Common myeloid progenitor, CD34-positive (primary cell): ENCODE data around the gene ALMS1.
"Not testable (repeated sequence)": the region's sequence is repeated elsewhere in the genome, so short reads cannot be mapped to it uniquely, and the experiment has no call there.

Source experiments
- CTCF ChIA-PET: fragments of 350-600 bp; sonication (Branson Sonifier 250); formaldehyde crosslinking; loops from one replicate; lab custom pipeline; 2021; ENCODE audit warnings: antibody characterized with exemption; lab: Charles Lee
- POLR2A ChIA-PET: fragments of 350-600 bp; sonication (Branson Sonifier 250); formaldehyde crosslinking; loops from one replicate; lab custom pipeline; 2021; ENCODE audit warnings: antibody characterized with exemption; lab: Charles Lee
- DNase-seq, 3 donors: peaks; one replicate each; pipeline versions ENCODE4 v3.0.0 to v3.0.0-alpha.2; 2013
- H3K27ac ChIP-seq, 2 experiments: 1 replicate in 1 of 2; 2 replicates in 1 of 2; pipeline ENCODE4 v1.7.0; 2013; ENCODE audit warnings: inconsistent platforms in 2 of 2, low read length in 2 of 2, mild to moderate bottlenecking in 2 of 2, low read depth in 1 of 2, moderate library complexity in 1 of 2; ENCODE audit not compliant: severe bottlenecking in 2 of 2, insufficient read depth in 1 of 2, poor library complexity in 1 of 2
- H3K27me3 ChIP-seq, 5 experiments: replicated peaks in 2 of 5; 1 replicate in 3 of 5; 2 replicates in 2 of 5; pipeline versions ENCODE4 v1.6.1 to v1.7.0; 2013; ENCODE audit warnings: low read length in 4 of 5, mild to moderate bottlenecking in 2 of 5, moderate library complexity in 2 of 5, inconsistent platforms in 1 of 5; ENCODE audit not compliant: insufficient read depth in 5 of 5, control insufficient read depth in 4 of 5
- H3K36me3 ChIP-seq, 4 experiments: 1 replicate in 2 of 4; 2 replicates in 2 of 4; pipeline versions ENCODE4 v1.6.1 to v1.7.0; 2013; ENCODE audit warnings: low read length in 3 of 4, control low read depth in 1 of 4, mild to moderate bottlenecking in 1 of 4; ENCODE audit not compliant: control insufficient read depth in 4 of 4, insufficient read depth in 4 of 4
- H3K4me1 ChIP-seq, 4 experiments: 1 replicate in 3 of 4; 2 replicates in 1 of 4; pipeline versions ENCODE4 v1.6.1 to v1.7.1; 2013; ENCODE audit warnings: low read length in 3 of 4, mild to moderate bottlenecking in 3 of 4, control low read depth in 1 of 4, inconsistent platforms in 1 of 4, moderate library complexity in 1 of 4; ENCODE audit not compliant: control insufficient read depth in 4 of 4, insufficient read depth in 4 of 4; ENCODE audit errors: control extremely low read depth in 1 of 4
- H3K4me3 ChIP-seq, 7 experiments: 1 replicate in 4 of 7; 2 replicates in 3 of 7; pipeline versions ENCODE4 v1.5.1 to v1.7.0; 2013; ENCODE audit warnings: mild to moderate bottlenecking in 7 of 7, low read length in 6 of 7, moderate library complexity in 6 of 7, inconsistent platforms in 2 of 7, low read depth in 2 of 7, control low read depth in 1 of 7; ENCODE audit not compliant: insufficient read depth in 4 of 7, control insufficient read depth in 1 of 7; ENCODE audit errors: extremely low read depth in 1 of 7
- H3K9me3 ChIP-seq, 5 experiments: 1 replicate in 4 of 5; 2 replicates in 1 of 5; pipeline versions ENCODE4 v1.6.1 to v1.7.1; 2013; ENCODE audit warnings: low read length in 4 of 5, mild to moderate bottlenecking in 2 of 5, inconsistent platforms in 1 of 5, low read depth in 1 of 5, moderate library complexity in 1 of 5; ENCODE audit not compliant: control insufficient read depth in 4 of 5, insufficient read depth in 2 of 5; ENCODE audit errors: control extremely low read depth in 1 of 5
- WGBS: methylation state at CpG from one replicate; pipeline ENCODE4 v1.1.5; 2013; ENCODE audit not compliant: insufficient coverage; 5-methylcytosine and 5-hydroxymethylcytosine counted together

The ALMS1 gene

GRCh38 chr2:73530773-73531172, 145.1 kb downstream of the ALMS1 start:
- CTCF ChIA-PET, DNase-seq, H3K27me3 ChIP-seq, H3K27ac ChIP-seq, H3K4me1 ChIP-seq, H3K4me3 ChIP-seq, POLR2A ChIA-PET: not testable (repeated sequence)
- Histone ChIP-seq H3K36me3 (peaks cover 0 to 70% (median 14%) of the 10 kb centered on the region in 4 experiments), H3K9me3 (peaks cover 5 to 36% (median 11%) of the 10 kb centered on the region in 5 experiments)
- 96% methylated on average over 4 of the region's 4 CpGs for WGBS

- CTCF ChIA-PET = no interaction called here
- H3K4me1 ChIP-seq = no peaks in the 10 kb centered on the region
- no peak for DNase-seq
- no peaks in the 10 kb centered on the region for H3K27me3 ChIP-seq
- POLR2A ChIA-PET = no interaction called here
- H3K9me3 ChIP-seq = peaks cover 4 to 37% (median 11%) of the 10 kb centered on the region in 5 experiments
- H3K27ac ChIP-seq = no peak overlapping the region
- H3K4me3 ChIP-seq = no peak overlapping the region
- H3K36me3 ChIP-seq = peaks cover 10 to 78% (median 14%) of the 10 kb centered on the region in 4 experiments
- WGBS = 100% methylated on average over 1 of the region's 1 CpG
Measured at GRCh38 chr2:73532381-73532780, 146.7 kb downstream of the ALMS1 start.

GRCh38 chr2:73536133-73536840, 150.7 kb downstream of the ALMS1 start:
- no peak overlapping the region for H3K27ac ChIP-seq
- H3K9me3 ChIP-seq = peaks cover 0 to 27% (median 7%) of the 10 kb centered on the region in 5 experiments
- ChIA-PET POLR2A (no interaction called here), CTCF (interaction anchor here (1.0 kb wide), 1 partner anchor 15 kb away, joined by 4 read pairs; no protein-coding TSS in a partner anchor)
- no peaks in the 10 kb centered on the region for H3K4me1 ChIP-seq
- peaks cover 8 to 60% (median 14%) of the 10 kb centered on the region in 4 experiments for H3K36me3 ChIP-seq
- DNase-seq = no peak
- H3K27me3 ChIP-seq = no peaks in the 10 kb centered on the region
- 98% methylated on average over 4 of the region's 6 CpGs for WGBS
- no peak overlapping the region for H3K4me3 ChIP-seq

GRCh38 chr2:73560875-73561274, 175.2 kb downstream of the ALMS1 start:
- H3K4me1 ChIP-seq, DNase-seq, H3K4me3 ChIP-seq, CTCF ChIA-PET, H3K9me3 ChIP-seq, H3K27ac ChIP-seq, H3K27me3 ChIP-seq, POLR2A ChIA-PET: not testable (repeated sequence)
- peaks cover 3 to 27% (median 4%) of the 10 kb centered on the region in 4 experiments for H3K36me3 ChIP-seq
- WGBS = 94% methylated on average over 5 of the region's 5 CpGs

GRCh38 chr2:73561422-73561821, 175.8 kb downstream of the ALMS1 start:
- H3K27me3 ChIP-seq = no peaks in the 10 kb centered on the region
- H3K36me3 ChIP-seq = peaks cover 3 to 27% (median 4%) of the 10 kb centered on the region in 4 experiments
- H3K4me3 ChIP-seq = no peak overlapping the region
- POLR2A ChIA-PET = no interaction called here
- no peaks in the 10 kb centered on the region for H3K4me1 ChIP-seq
- no peaks in the 10 kb centered on the region for H3K9me3 ChIP-seq
- no peak for DNase-seq
- CTCF ChIA-PET = no interaction called here
- no peak overlapping the region for H3K27ac ChIP-seq

GRCh38 chr2:73564986-73565385, 179.3 kb downstream of the ALMS1 start:
- Histone ChIP-seq H3K27me3 (no peaks in the 10 kb centered on the region), H3K4me3 (no peak overlapping the region), H3K36me3 (peaks cover 0 to 9% (median 0%) of the 10 kb centered on the region in 4 experiments), H3K27ac (no peak overlapping the region), H3K9me3 (peaks cover 0 to 1% (median 0%) of the 10 kb centered on the region in 5 experiments), H3K4me1 (no peaks in the 10 kb centered on the region)
- DNase-seq = no peak
- no CpG with 5 or more reads among the region's 1 CpG for WGBS
- POLR2A ChIA-PET = no interaction called here
- CTCF ChIA-PET = no interaction called here

- DNase-seq = no peak
- Histone ChIP-seq H3K9me3 (peaks cover 0 to 1% (median 0%) of the 10 kb centered on the region in 5 experiments), H3K27me3 (no peaks in the 10 kb centered on the region), H3K4me3 (no peak overlapping the region), H3K27ac (no peak overlapping the region), H3K36me3 (no peaks in the 10 kb centered on the region), H3K4me1 (no peaks in the 10 kb centered on the region)
- 90% methylated on average over 3 of the region's 5 CpGs for WGBS
- POLR2A ChIA-PET = no interaction called here
- CTCF ChIA-PET = no interaction called here
Measured at GRCh38 chr2:73566288-73566878, 180.7 kb downstream of the ALMS1 start.
